CD4-positive, alpha-beta T cell treated with Interleukin-4 for 1 hour (primary cell): ENCODE measurements around the gene MYT1.
A peak's percentile ranks its signal among the peaks of the same experiment; 100 is the strongest.

Source experiments
- DNase-seq, 2 donors: peaks; one replicate each; pipeline ENCODE4 v3.0.0-alpha.2; 2020 to 2022

The MYT1 gene

GRCh38 chr20:64196309-64196708, 32.1 kb downstream of the MYT1 start:
- no peak for DNase-seq

- DNase-seq: no peak
Measured at GRCh38 chr20:64196847-64197306, 32.6 kb downstream of the MYT1 start.

- DNase-seq: no peak
Measured at GRCh38 chr20:64198347-64198746, 34.1 kb downstream of the MYT1 start.

- DNase-seq: no peak
Measured at GRCh38 chr20:64199395-64199794, 35.1 kb downstream of the MYT1 start.

- no peak for DNase-seq
Measured at GRCh38 chr20:64200740-64201139, 36.5 kb downstream of the MYT1 start.

GRCh38 chr20:64201653-64202052, 37.4 kb downstream of the MYT1 start:
- no peak for DNase-seq

GRCh38 chr20:64203037-64203777, 39.0 kb downstream of the MYT1 start:
- DNase-seq: no peak

- no peak for DNase-seq
Measured at GRCh38 chr20:64205611-64206026, 41.4 kb downstream of the MYT1 start.

- no peak for DNase-seq
Measured at GRCh38 chr20:64206614-64207013, 42.4 kb downstream of the MYT1 start.

- no peak for DNase-seq
Measured at GRCh38 chr20:64207641-64208590, 43.7 kb downstream of the MYT1 start.

GRCh38 chr20:64209148-64209547, 44.9 kb downstream of the MYT1 start:
- DNase-seq: no peak

GRCh38 chr20:64210656-64211369, 46.6 kb downstream of the MYT1 start:
- no peak for DNase-seq

GRCh38 chr20:64211874-64212658, 47.8 kb downstream of the MYT1 start:
- DNase-seq: no peak

GRCh38 chr20:64212755-64213154, 48.5 kb downstream of the MYT1 start:
- DNase-seq: no peak

GRCh38 chr20:64214113-64214512, 49.9 kb downstream of the MYT1 start:
- DNase-seq: no peak

GRCh38 chr20:64214952-64215351, 50.7 kb downstream of the MYT1 start:
- no peak for DNase-seq

GRCh38 chr20:64216036-64216435, 51.8 kb downstream of the MYT1 start:
- no peak for DNase-seq

GRCh38 chr20:64216910-64217309, 52.7 kb downstream of the MYT1 start:
- DNase-seq: no peak

- DNase-seq: no peak
Measured at GRCh38 chr20:64217539-64218221, 53.4 kb downstream of the MYT1 start.

- DNase-seq: peak in 1 of 2 donors; percentile 10
Measured at GRCh38 chr20:64219202-64219601, 55.0 kb downstream of the MYT1 start.

GRCh38 chr20:64219730-64220129, 55.5 kb downstream of the MYT1 start:
- DNase-seq: no peak

- no peak for DNase-seq
Measured at GRCh38 chr20:64220420-64220819, 56.2 kb downstream of the MYT1 start.
